NCI-H748 treated with DMSO at 0.1 percent for 48 hours (cell line): Measurements from ENCODE around the gene PYDC1.
"Not testable (repeated sequence)": the region's sequence is repeated elsewhere in the genome, so short reads cannot be mapped to it uniquely, and the experiment has no call there.

ENCODE experiments used
- DNase-seq: peaks from one replicate; lab custom pipeline; 2025; lab: John Stamatoyannopoulos, UW

Gene PYDC1

GRCh38 chr16:31216422-31217135 is at the start of gene PYDC1:
PYDC1 (minus strand) TSS chr16:31217135; CDS start chr16:31217028, 107 bp downstream.
- DNase-seq: no peak

DNA sequence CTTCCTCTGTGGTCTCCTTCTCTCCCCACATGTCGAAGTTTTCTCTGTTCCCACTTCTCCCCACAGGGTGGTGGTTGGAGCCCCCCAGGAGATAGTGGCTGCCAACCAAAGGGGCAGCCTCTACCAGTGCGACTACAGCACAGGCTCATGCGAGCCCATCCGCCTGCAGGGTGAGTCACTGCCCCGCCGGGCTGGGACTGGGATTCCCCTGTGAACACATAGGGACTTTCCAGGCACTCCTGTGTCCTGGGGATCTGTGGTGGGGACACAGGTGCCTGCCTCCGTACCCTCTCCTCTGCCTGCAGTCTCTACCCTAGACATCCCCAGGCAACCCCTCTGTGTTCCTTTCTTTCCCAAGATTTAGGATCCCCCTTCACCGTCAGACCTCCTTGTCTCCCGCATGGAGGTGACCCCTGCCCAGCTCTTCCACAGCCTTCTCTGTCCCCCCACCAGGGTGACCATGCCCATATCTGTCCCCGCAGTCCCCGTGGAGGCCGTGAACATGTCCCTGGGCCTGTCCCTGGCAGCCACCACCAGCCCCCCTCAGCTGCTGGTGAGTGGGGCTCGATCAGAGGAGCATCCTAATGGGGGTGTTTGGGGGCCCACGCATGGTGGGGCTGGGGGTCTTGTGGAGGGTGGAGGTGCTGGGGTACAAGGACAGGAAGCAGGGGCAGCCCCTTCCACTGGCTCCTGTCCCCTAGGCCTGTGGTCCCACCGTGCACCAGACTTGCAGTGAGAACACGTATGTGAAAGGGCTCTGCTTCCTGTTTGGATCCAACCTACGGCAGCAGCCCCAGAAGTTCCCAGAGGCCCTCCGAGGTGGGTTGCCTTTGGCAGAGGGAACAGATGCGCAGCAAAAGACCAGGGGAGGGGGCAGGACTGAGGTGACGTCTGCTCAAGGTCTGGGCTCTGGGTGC is 48.7 kb upstream of the PYDC1 start:
- no peak for DNase-seq

DNA sequence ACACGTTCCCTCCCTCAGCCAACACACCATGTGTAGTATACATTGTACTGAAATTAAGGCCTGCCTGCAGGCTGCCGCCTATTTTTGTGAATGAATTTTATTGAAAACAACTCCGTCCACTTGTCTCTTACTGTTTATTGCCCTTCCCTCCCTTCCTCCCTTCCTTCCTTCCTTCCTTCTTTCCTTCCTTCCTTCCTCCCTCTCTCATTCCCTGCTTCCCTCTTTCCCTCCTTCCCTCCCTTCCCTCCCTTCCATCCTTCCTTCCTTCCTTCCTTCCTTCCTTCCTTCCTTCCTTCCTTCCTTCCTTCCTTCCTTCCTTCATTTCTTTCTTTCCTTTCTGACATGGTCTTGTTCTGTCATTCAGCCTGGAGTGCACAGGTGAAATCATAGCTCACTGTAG is 45.1 kb upstream of the PYDC1 start:
- no peak for DNase-seq

- no peak for DNase-seq
Measured at GRCh38 chr16:31260136-31260931, 43.4 kb upstream of the PYDC1 start.

DNA sequence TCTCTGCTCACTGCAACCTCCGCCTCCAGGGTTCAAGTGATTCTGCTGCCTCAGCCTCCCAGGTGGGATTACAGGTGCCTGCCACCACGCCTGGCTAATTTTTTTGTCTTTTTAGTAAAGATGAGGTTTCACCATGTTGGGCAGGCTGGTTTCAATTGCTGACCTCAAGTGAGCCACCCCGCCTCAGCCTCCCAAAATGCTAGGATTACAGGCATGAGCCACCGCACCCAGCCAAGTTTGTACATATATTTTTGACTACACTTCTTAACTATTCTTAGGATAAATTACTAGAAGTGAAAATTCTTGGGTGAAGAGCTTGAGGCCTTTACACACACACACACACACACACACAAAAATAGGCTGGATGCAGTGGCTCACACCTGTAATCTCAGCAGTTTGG is 41.4 kb upstream of the PYDC1 start:
- no peak for DNase-seq

GRCh38 chr16:31256466-31256865 is 39.5 kb upstream of the PYDC1 start:
- DNase-seq: no peak

GRCh38 chr16:31253642-31254045 is 36.7 kb upstream of the PYDC1 start:
- no peak for DNase-seq

DNA sequence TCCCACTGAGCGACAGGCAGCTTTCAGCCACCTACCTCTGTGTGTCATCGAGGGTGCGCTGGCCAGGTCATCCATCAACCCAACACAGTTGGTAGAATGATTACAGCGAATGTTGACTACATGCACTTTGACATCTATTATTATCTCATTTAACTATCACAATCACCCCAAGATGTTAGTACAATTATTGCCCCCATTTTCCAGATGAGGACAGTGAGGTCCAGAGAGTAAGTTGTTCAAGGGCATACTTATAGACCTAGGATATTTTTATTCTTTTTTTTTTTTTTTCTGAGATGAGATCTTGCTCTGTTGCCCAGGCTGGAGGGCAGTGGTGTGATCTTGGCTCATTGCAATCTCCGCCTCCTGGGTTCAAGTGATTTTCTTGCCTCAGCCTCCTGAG is 34.5 kb upstream of the PYDC1 start:
- no peak for DNase-seq

- no peak for DNase-seq
Measured at GRCh38 chr16:31250782-31251384, 33.9 kb upstream of the PYDC1 start.

- DNase-seq: no peak
Measured at GRCh38 chr16:31248344-31248743, 31.4 kb upstream of the PYDC1 start.

- DNase-seq: no peak
Measured at GRCh38 chr16:31246296-31246695, 29.4 kb upstream of the PYDC1 start.

- not testable (repeated sequence) for DNase-seq
Measured at GRCh38 chr16:31245598-31245997, 28.7 kb upstream of the PYDC1 start.

GRCh38 chr16:31243734-31244670 is 27.1 kb upstream of the PYDC1 start:
- DNase-seq: no peak

DNA sequence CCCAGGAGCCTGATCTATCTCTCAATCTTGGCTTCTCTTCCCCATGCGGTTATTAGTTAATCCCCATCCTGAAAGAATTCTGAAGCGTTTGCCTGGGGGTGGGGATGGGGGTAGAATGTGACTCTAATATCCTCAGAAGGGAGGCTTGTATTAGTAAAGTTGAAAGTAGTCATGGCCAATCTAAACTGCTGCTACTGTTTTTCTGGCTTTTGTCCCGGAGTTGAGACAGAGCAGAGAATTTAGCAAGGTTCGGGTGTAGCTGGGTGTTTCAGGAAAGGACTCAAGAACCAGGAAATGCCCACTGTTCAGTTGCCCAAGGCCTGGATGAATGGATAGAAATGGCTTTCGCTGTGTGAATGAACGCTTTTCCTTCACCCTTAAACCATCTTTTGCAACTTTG is 25.3 kb upstream of the PYDC1 start:
- no peak for DNase-seq

- DNase-seq: no peak
Measured at GRCh38 chr16:31238041-31238440, 21.1 kb upstream of the PYDC1 start.

DNA sequence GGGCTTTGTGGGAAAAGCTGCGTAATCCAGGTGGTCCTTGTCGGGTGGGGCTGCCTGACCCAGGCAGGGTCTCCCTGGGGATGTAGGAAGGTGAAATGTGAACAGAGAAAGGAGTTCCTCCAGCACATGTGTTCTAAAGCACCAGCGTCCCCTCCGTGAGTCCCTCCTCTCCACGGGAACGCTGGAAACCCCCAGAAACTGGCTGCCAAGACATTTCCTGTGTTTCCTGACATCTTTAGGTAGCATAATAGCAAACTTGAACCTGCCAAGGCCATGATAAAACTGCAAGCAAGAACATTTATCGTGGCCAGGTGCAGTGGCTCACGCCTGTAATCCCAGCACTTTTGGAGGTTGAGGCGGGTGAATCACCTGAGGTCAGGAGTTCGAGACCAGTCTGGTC is 12.6 kb upstream of the PYDC1 start:
- DNase-seq: no peak

GRCh38 chr16:31228206-31228605 is 11.3 kb upstream of the PYDC1 start:
- no peak for DNase-seq

- DNase-seq: no peak
Measured at GRCh38 chr16:31225193-31225592, 8.3 kb upstream of the PYDC1 start.

DNA sequence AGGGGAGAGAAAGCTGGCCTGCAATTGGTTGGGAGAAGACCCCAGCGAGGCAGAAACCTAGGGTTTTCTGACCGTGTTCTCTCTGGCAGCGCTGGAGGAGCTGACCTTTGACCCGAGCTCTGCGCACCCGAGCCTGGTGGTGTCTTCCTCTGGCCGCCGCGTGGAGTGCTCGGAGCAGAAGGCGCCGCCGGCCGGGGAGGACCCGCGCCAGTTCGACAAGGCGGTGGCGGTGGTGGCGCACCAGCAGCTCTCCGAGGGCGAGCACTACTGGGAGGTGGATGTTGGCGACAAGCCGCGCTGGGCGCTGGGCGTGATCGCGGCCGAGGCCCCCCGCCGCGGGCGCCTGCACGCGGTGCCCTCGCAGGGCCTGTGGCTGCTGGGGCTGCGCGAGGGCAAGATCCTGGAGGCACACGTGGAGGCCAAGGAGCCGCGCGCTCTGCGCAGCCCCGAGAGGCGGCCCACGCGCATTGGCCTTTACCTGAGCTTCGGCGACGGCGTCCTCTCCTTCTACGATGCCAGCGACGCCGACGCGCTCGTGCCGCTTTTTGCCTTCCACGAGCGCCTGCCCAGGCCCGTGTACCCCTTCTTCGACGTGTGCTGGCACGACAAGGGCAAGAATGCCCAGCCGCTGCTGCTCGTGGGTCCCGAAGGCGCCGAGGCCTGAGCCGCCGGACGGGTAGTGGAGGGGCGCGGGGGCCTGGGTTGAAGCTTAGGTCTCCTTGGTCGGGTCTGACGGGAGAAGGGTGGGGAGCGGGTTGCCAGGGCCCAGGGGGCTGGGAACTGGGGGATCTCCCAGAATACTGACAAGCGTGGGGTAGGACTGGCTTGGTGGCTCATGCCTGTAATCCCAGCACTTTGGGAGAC is 7.4 kb upstream of the PYDC1 start:
- DNase-seq: no peak

DNA sequence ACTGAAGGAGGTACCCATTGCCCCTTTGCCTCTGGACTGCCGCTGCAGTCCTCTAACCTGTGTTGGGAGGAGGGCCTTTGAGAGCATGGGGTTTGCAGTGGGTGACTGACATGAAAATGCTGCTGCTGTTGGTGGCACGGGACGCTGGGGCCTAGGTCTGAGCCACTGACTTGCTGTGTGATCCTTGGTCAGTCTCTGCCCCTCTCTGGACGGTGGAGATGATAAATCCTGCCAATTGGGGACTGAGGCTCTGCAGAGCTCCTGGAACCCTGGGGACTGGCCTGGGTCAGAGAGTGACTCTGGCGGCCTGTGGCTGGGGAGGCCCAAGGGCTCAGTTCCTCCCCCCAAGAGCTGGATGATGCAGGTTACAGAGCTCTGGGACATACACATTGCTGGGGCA is 6.1 kb upstream of the PYDC1 start:
- DNase-seq: no peak
